Measurements from ENCODE around the gene U2AF2. TPM values are rescaled to one million over a fixed set of nuclear protein-coding genes. Genes with fewer than 3 reads are reported as not detected.

Gene U2AF2
- polyA plus RNA-seq, 1 donor (not counting 4 experiments of a cell fraction or from before 2014, with no cell fraction given) = 109 TPM

- dilution Hi-C loops (cut with MboI; ENCODE audit: extremely low pct_ligation_motif_present, low sequenced_read_pairs) = no loop called here
- Histone ChIP-seq H3K79me2 (ENCODE audit: control insufficient read depth, insufficient read depth, low read length) (no peaks in the 10 kb centered on the region), H3K4me2 (ENCODE audit: control insufficient read depth, extremely low read depth, insufficient read depth, low read depth, low read length) (no peak overlapping the region), H3K4me1 (ENCODE audit: control insufficient read depth, extremely low read depth, insufficient read depth, low read length) (no peaks in the 10 kb centered on the region), H2AFZ (ENCODE audit: control insufficient read depth, low read length) (no peak overlapping the region), H3K36me3 (ENCODE audit: control insufficient read depth in 2 of 2, extremely low read depth in 1 of 2, insufficient read depth in 2 of 2, low read length in 2 of 2) (peaks cover 8 to 39% of the 10 kb centered on the region in 2 experiments), H3K27me3 (ENCODE audit: control insufficient read depth, extremely low read depth, insufficient read depth, low read length) (no peaks in the 10 kb centered on the region), H3K9me1 (ENCODE audit: control insufficient read depth, extremely low read depth, insufficient read depth, low read length) (no peaks in the 10 kb centered on the region), H3K9me3 (ENCODE audit: control insufficient read depth, low read depth, low read length) (no peaks in the 10 kb centered on the region), H3K9ac (ENCODE audit: control insufficient read depth, extremely low read depth, insufficient read depth, low read length) (no peak overlapping the region), H3K4me3 (ENCODE audit: control insufficient read depth in 2 of 3, extremely low read depth in 1 of 3, insufficient read depth in 2 of 3, low read depth in 1 of 3, low read length in 3 of 3) (no peak overlapping the region), H4K20me1 (ENCODE audit: control insufficient read depth, extremely low read depth, insufficient read depth, low read length) (no peaks in the 10 kb centered on the region), H3K27ac (ENCODE audit: control insufficient read depth, insufficient read depth, low read length) (no peak overlapping the region)
- TF ChIP-seq EZH2 (IDR thresholded peaks at IDR 0.05; ENCODE audit: low read length) (no peak), CTCF (optimal IDR thresholded peaks at IDR 0.05 in 1 of 3, IDR thresholded peaks at IDR 0.05 in 1 of 3, conservative IDR thresholded peaks at IDR 0.05 in 1 of 3; ENCODE audit: extremely low read depth in 1 of 3, insufficient read depth in 2 of 3, low read length in 3 of 3) (no peak)
- FAIRE-seq (no peak), DNase-seq (ENCODE audit: low read depth, low spot score) (no peak)
Measured at GRCh38 chr19:55695511-55696290, 40.9 kb downstream of the U2AF2 start.

DNA sequence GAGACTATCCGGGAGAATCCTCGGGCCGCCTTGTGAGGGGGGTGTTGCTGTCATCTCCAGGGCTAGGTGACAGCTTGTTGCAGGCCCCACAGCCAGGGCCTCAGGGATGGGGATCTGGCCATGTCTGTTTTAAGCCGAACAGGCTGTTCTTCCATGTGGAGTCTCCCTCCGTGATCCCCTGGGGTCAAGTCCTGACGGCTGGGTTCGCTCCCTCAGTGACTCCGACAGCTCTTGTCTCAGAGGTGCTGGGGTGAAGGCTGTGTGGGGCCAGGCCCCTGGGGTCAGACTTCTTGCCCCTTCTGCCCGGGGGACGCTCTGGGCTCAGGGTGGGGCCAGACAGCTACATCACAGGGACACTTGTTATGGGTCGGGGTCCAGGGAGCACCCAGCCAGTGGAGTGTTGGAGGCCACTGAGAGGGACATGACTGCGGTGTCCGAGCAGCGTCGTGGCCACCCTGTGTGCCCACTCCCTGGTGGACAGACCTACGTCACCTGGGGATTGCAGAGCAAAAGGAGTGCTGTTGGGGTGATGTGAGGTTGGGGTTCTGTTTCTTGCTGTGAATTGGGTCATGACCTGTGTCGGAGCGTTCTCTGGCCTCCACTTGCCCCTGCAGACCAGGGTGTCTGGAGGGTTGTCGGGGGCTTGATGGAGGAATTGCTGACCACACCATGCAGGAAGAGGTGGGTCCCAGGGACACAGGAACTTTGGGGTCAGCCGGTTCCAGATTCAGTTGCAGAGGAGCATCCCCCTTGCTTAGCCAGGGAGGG is 41.6 kb downstream of the U2AF2 start:
- H3K9ac ChIP-seq (ENCODE audit: control insufficient read depth, extremely low read depth, insufficient read depth, low read length) = no peak overlapping the region
- H3K4me1 ChIP-seq (ENCODE audit: control insufficient read depth, extremely low read depth, insufficient read depth, low read length) = no peaks in the 10 kb centered on the region
- H2AFZ ChIP-seq (ENCODE audit: control insufficient read depth, low read length) = no peak overlapping the region
- no peaks in the 10 kb centered on the region for H3K79me2 ChIP-seq (ENCODE audit: control insufficient read depth, insufficient read depth, low read length)
- dilution Hi-C loops (cut with MboI; ENCODE audit: extremely low pct_ligation_motif_present, low sequenced_read_pairs) = no loop called here
- FAIRE-seq = no peak
- no peak for DNase-seq (ENCODE audit: low read depth, low spot score)
- TF ChIP-seq EZH2 (IDR thresholded peaks at IDR 0.05; ENCODE audit: low read length) = no peak
- no peak for TF ChIP-seq CTCF (optimal IDR thresholded peaks at IDR 0.05 in 1 of 3, IDR thresholded peaks at IDR 0.05 in 1 of 3, conservative IDR thresholded peaks at IDR 0.05 in 1 of 3; ENCODE audit: extremely low read depth in 1 of 3, insufficient read depth in 2 of 3, low read length in 3 of 3)
- H3K4me3 ChIP-seq (ENCODE audit: control insufficient read depth in 2 of 3, extremely low read depth in 1 of 3, insufficient read depth in 2 of 3, low read depth in 1 of 3, low read length in 3 of 3) = no peak overlapping the region
- no peaks in the 10 kb centered on the region for H3K9me1 ChIP-seq (ENCODE audit: control insufficient read depth, extremely low read depth, insufficient read depth, low read length)
- no peaks in the 10 kb centered on the region for H4K20me1 ChIP-seq (ENCODE audit: control insufficient read depth, extremely low read depth, insufficient read depth, low read length)
- no peaks in the 10 kb centered on the region for H3K9me3 ChIP-seq (ENCODE audit: control insufficient read depth, low read depth, low read length)
- no peaks in the 10 kb centered on the region for H3K27me3 ChIP-seq (ENCODE audit: control insufficient read depth, extremely low read depth, insufficient read depth, low read length)
- no peak overlapping the region for H3K4me2 ChIP-seq (ENCODE audit: control insufficient read depth, extremely low read depth, insufficient read depth, low read depth, low read length)
- H3K36me3 ChIP-seq (ENCODE audit: control insufficient read depth in 2 of 2, extremely low read depth in 1 of 2, insufficient read depth in 2 of 2, low read length in 2 of 2) = peaks cover 8 to 37% of the 10 kb centered on the region in 2 experiments
- no peak overlapping the region for H3K27ac ChIP-seq (ENCODE audit: control insufficient read depth, insufficient read depth, low read length)

All from keratinocyte (primary cell).